ENCODE measurements around the gene CNTNAP2.
A peak's percentile ranks its signal among the peaks of the same experiment; 100 is the strongest.
"Not testable (repeated sequence)": the region's sequence is repeated elsewhere in the genome, so short reads cannot be mapped to it uniquely, and the experiment has no call there.

CNTNAP2 gene

GRCh38 chr7:146150153-146150552 lies 33.6 kb downstream of the CNTNAP2 start:
- no peak for DNase-seq (ENCODE audit: low spot score)

DNA sequence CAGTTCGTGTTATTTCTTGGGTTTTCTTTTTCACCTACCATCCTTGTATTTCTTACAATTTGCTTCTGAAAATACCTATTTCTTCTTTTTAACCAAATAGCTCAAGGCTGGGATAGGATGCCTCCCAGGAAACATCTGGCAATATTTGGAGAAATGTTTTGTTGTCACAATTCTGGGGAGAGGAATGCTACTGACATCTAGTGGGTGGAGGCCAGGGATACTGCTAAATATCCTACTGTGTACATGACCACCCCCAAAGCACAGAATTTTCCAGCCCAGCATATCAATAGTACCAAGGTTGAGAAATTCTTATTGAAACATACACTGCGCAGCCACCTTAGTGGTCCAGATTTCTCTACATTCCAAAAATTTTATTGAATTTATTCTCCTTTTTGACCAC lies 55.5 kb downstream of the CNTNAP2 start:
- no peak for DNase-seq (ENCODE audit: low spot score)

DNA sequence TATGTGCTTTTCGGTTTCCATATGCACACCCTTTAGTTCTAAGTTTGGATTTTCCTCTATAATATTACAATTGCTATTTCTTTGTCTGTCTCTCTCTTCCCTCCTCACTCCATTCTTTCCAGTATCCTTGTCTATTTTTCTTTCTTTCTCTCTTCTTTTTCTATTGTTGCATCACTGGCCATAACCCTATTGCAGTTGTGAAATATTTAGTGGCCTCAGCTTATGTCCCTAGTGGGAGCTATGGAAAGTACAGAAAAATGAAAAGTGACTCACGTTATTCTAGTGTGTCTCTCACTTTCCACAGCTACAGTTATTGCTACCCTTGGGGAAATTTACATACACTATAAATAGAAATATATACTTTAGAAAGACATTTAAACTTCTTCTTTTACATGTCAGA lies 59.1 kb downstream of the CNTNAP2 start:
- no peak for DNase-seq (ENCODE audit: low spot score)

GRCh38 chr7:146176860-146177259 lies 60.3 kb downstream of the CNTNAP2 start:
- no peak for DNase-seq (ENCODE audit: low spot score)

GRCh38 chr7:146177301-146177700 lies 60.7 kb downstream of the CNTNAP2 start:
- no peak for DNase-seq (ENCODE audit: low spot score)

DNA sequence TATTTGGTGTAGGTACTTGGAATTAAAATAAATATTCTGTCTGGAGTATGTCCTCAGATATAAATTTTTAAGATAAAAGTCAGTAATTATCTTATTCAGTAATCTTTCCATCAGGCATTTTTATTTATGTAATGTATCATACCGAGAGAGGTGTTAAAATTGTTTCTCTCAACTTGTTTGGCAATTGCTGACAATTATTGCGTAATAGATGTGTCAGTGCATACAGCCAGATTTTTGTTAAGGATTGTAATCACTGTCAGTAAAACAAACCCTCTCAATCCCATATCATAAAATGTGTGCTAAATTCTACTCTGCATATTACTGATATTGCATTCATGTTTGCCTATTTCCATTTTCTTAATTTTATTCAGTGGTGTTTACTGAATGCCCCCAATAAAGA lies 69.2 kb downstream of the CNTNAP2 start:
- DNase-seq (ENCODE audit: low spot score) = no peak

- DNase-seq (ENCODE audit: low spot score) = not testable (repeated sequence)
Observed at GRCh38 chr7:146191428-146191827, 74.8 kb downstream of the CNTNAP2 start.

- DNase-seq (ENCODE audit: low spot score) = no peak
Observed at GRCh38 chr7:146201945-146202344, 85.3 kb downstream of the CNTNAP2 start.

- DNase-seq (ENCODE audit: low spot score) = no peak
Observed at GRCh38 chr7:146206270-146206669, 89.7 kb downstream of the CNTNAP2 start.

- no peak for DNase-seq (ENCODE audit: low spot score)
Observed at GRCh38 chr7:146208492-146208891, 91.9 kb downstream of the CNTNAP2 start.

DNA sequence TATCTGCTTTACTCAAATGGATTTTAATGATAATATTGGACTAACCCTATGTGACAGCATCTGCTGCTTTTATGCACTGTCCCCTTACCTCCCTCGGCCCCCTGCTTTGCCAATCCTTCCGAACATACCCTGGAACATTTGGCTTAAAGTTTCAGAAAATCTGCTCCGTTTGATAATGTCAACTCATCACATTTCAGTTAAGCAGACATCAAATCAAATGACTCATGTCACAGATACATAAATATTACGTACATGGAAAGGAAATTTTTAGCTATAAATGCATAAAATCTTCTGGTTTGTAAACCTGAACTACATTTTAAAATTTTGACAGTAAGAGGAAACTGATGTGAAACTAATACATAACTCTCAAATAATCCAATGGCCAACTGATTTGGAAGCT lies 98.2 kb downstream of the CNTNAP2 start:
- no peak for DNase-seq (ENCODE audit: low spot score)

GRCh38 chr7:146216396-146217041 lies 99.9 kb downstream of the CNTNAP2 start:
- DNase-seq (ENCODE audit: low spot score) = peak; percentile 33

DNA sequence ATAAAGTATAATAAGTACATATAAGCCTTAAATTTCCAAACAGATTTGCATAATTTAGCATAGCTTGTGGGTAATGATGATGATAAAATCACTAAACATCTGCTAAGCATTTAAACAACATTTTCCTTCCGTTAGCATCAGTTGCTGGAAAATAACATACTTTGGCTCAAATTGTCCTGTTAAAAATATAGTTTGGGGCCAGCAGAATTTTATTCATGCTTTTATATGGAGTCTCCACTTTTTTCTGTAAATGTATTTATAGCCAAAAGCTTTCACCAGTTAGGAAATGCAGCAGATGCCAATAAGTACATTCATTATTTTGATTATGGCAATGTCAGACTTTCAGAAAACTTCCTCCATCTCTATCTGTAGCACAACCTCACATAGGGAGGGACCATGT lies 107.2 kb downstream of the CNTNAP2 start:
- DNase-seq (ENCODE audit: low spot score) = no peak

DNA sequence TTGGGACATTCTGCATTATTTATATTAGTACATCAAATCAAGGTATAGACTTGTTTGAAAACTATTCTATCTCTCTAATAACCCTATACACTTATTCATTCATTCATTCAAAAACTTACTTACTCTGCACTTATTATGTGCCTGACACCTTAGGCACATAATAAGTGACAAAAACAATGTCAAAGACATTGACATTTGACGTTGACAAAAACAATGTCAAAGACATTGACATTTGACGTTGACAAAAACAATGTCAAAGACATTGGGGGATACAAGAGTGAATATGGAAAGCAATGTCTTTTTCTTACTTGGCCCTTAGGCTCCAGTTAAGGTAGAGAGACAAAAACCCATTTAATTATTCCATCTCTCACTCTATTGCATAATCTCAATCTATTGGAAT lies 116.0 kb downstream of the CNTNAP2 start:
- no peak for DNase-seq (ENCODE audit: low spot score)

GRCh38 chr7:146235195-146235594 lies 118.6 kb downstream of the CNTNAP2 start:
- no peak for DNase-seq (ENCODE audit: low spot score)

GRCh38 chr7:146242661-146243060 lies 126.1 kb downstream of the CNTNAP2 start:
- no peak for DNase-seq (ENCODE audit: low spot score)

DNA sequence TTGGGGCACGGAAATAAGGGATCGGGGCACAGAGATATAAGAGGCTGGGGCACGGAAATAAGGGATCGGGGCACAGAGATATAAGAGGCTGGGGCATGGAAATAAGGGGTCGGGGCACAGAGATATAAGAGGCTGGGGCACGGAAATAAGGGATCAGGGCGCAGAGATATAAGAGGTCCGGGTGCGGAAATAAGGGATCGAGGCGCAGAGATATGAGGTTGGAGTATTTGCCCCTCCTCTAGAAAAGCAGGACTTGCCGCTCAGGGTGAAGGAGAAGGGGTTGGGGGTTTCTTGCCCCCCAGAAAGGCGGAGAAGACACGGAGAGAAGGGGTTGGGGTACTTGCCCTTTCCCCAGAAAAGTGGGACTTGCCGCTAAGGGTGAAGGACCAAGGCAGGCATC lies 131.4 kb downstream of the CNTNAP2 start:
- not testable (repeated sequence) for DNase-seq (ENCODE audit: low spot score)

DNA sequence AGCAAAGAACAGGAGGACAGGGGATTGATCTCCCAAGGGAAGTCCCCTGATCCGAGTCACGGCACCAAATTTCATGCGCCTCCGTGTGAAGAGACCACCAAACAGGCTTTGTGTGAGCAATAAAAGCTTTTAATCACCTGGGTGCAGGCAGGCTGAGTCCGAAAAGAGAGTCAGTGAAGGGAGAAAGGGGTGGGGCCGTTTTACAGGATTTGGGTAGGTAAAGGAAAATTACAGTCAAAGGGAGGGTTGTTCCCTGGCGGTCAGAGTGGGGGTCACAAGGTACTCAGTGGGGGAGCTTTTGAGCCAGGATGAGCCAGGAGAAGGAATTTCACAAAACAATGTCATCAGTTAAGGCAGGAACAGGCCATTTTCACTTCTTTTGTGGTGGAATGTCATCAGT lies 132.1 kb downstream of the CNTNAP2 start:
- DNase-seq (ENCODE audit: low spot score) = not testable (repeated sequence)

GRCh38 chr7:146249272-146249671 lies 132.7 kb downstream of the CNTNAP2 start:
- no peak for DNase-seq (ENCODE audit: low spot score)

- DNase-seq (ENCODE audit: low spot score) = no peak
Observed at GRCh38 chr7:146255609-146256008, 139.0 kb downstream of the CNTNAP2 start.

- no peak for DNase-seq (ENCODE audit: low spot score)
Observed at GRCh38 chr7:146262527-146262926, 145.9 kb downstream of the CNTNAP2 start.

DNA sequence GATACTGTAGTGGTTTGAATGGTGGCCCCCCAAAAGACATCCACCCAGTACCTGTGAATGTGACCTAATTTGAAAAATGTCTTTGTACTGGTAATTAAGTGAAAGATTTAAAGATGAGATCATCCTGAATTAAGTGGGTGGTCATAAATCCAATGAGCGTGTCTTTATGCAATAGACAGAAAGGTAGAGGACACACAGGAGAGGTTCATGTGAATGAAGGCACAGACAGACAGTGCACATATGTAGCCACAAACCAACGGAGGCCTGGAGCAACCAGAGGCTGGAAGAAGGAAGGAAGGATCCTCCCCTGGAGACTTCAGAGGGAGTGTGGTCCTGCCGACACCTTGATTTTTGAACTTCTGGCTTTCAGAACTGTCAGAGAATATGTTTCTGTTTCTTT lies 160.3 kb downstream of the CNTNAP2 start:
- DNase-seq (ENCODE audit: low spot score) = no peak

- no peak for DNase-seq (ENCODE audit: low spot score)
Observed at GRCh38 chr7:146285418-146285817, 168.8 kb downstream of the CNTNAP2 start.

DNA sequence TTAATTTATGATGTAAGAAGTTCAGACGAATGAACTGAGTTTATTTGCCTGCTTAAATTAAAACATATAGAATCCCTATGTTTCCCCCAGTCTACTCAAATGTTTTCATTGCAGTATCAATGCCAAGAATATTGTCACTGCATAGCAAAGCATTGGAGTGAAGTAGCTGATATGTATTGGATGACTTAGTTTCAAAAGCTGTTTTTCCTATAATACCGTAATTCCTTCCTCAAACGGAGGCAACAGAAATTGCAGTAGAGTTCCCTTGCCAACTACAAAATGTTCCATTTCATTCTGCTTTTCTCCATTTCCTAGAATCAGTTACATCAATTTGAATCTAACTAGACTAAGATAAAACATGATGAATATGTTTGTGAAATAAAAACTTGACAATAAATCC lies 174.1 kb downstream of the CNTNAP2 start:
- DNase-seq (ENCODE audit: low spot score) = no peak

GRCh38 chr7:146291900-146292299 lies 175.3 kb downstream of the CNTNAP2 start:
- DNase-seq (ENCODE audit: low spot score) = no peak
